IMR-90 (cell line): ENCODE results near the gene RHOB. TPM values are rescaled to one million over a fixed set of nuclear protein-coding genes. Genes with fewer than 3 reads are reported as not detected.
A peak's percentile ranks its signal among the peaks of the same experiment; 100 is the strongest.
"Not testable (repeated sequence)": the region's sequence is repeated elsewhere in the genome, so short reads cannot be mapped to it uniquely, and the experiment has no call there.

Experiments used
- ATAC-seq: fragments of 200-7000 bp; cut with Tn5 transposase; 2 replicates; pipeline ENCODE4 v1.9.1; 2020; ENCODE audit warnings: low read depth, mild to moderate bottlenecking, moderate library complexity
- BruUV-seq: library from RNA; stranded (reverse); fragments of 400-500 nt; replicated peaks from 2 replicates; lab custom pipeline; 2021; lab: Mats Ljungman, UMichigan
- CTCF ChIA-PET: fragments of 300-600 bp; formaldehyde crosslinking; extraction: SDS; loops from one replicate; lab custom pipeline; 2021; ENCODE audit warnings: antibody characterized with exemption; lab: Yijun Ruan, JAX
- POLR2A ChIA-PET: fragments of 300-600 bp; sonication (Branson Sonifier 250); formaldehyde crosslinking; loops from one replicate; lab custom pipeline; 2022; ENCODE audit warnings: antibody characterized with exemption; ENCODE audit not compliant: unreplicated experiment; lab: Charles Lee
- DNase-seq: peaks from one replicate; pipeline ENCODE4 v3.0.0; 2013
- H2AFZ ChIP-seq: replicated peaks from 2 replicates; pipeline ENCODE3; 2013; ENCODE audit warnings: low read length, mild to moderate bottlenecking; ENCODE audit not compliant: poor library complexity
- H2AK5ac ChIP-seq: 2 replicates; pipeline ENCODE4 v1.6.1; 2013; ENCODE audit warnings: low read depth, low read length, inconsistent platforms
- H2AK9ac ChIP-seq: replicated peaks from 2 replicates; pipeline ENCODE3; 2013; ENCODE audit warnings: mild to moderate bottlenecking, low read depth, low read length, moderate library complexity; ENCODE audit not compliant: poor library complexity
- H2BK120ac ChIP-seq: 2 replicates; pipeline ENCODE4 v1.6.1; 2013; ENCODE audit warnings: low read depth, low read length, inconsistent platforms
- H2BK15ac ChIP-seq: 3 replicates; pipeline ENCODE4 v1.6.1; 2013; ENCODE audit warnings: low read depth, low read length, inconsistent platforms
- H2BK20ac ChIP-seq: 2 replicates; pipeline ENCODE4 v1.6.1; 2013; ENCODE audit warnings: low read depth, mild to moderate bottlenecking, inconsistent platforms, low read length, moderate library complexity
- H2BK5ac ChIP-seq: 2 replicates; pipeline ENCODE4 v1.6.1; 2013; ENCODE audit warnings: mild to moderate bottlenecking, low read depth, low read length, inconsistent platforms; ENCODE audit not compliant: poor library complexity, severe bottlenecking
- H3K14ac ChIP-seq: replicated peaks from 2 replicates; pipeline ENCODE4 v1.6.1; 2013; ENCODE audit warnings: low read depth, low read length, inconsistent platforms
- H3K18ac ChIP-seq: 2 replicates; pipeline ENCODE4 v1.6.1; 2013; ENCODE audit warnings: low read depth, low read length, control low read depth
- H3K23ac ChIP-seq: 2 replicates; pipeline ENCODE4 v1.6.1; 2013; ENCODE audit warnings: low read depth, low read length, inconsistent platforms
- H3K27ac ChIP-seq: 2 replicates; pipeline ENCODE4 v1.5.1; 2013; ENCODE audit warnings: mild to moderate bottlenecking, control low read depth, low read length; ENCODE audit not compliant: insufficient read depth
- H3K27me3 ChIP-seq: 2 replicates; pipeline ENCODE4 v1.6.1; 2013; ENCODE audit warnings: low read length; ENCODE audit not compliant: control insufficient read depth, insufficient read depth
- H3K36me3 ChIP-seq: 2 replicates; pipeline ENCODE4 v1.6.1; 2013; ENCODE audit warnings: low read length, mixed read lengths; ENCODE audit not compliant: control insufficient read depth, insufficient read depth
- H3K4ac ChIP-seq: 2 replicates; pipeline ENCODE4 v1.6.1; 2013; ENCODE audit warnings: low read depth, low read length, inconsistent platforms
- H3K4me1 ChIP-seq: 2 replicates; pipeline ENCODE4 v1.6.1; 2013; ENCODE audit warnings: low read length, mixed read lengths; ENCODE audit not compliant: control insufficient read depth, insufficient read depth
- H3K4me2 ChIP-seq: 2 replicates; pipeline ENCODE4 v1.6.1; 2013; ENCODE audit warnings: low read depth, mild to moderate bottlenecking, control low read depth, low read length, moderate library complexity
- H3K4me3 ChIP-seq: 2 replicates; pipeline ENCODE4 v1.5.1; 2013; ENCODE audit warnings: low read depth, mild to moderate bottlenecking, control low read depth, low read length, moderate library complexity; ENCODE audit not compliant: insufficient read depth
- H3K56ac ChIP-seq: 2 replicates; pipeline ENCODE4 v1.6.1; 2013; ENCODE audit warnings: low read length, inconsistent platforms; ENCODE audit not compliant: insufficient read depth; ENCODE audit errors: extremely low read depth
- H3K79me1 ChIP-seq, 2 experiments: 2 replicates each; pipeline ENCODE4 v1.6.1; 2013; ENCODE audit warnings: low read length in 2 of 2, inconsistent platforms in 1 of 2, low read depth in 1 of 2
- H3K9ac ChIP-seq: 2 replicates; pipeline ENCODE4 v1.6.1; 2013; ENCODE audit warnings: low read depth, low read length, control low read depth
- H3K9me1 ChIP-seq: 2 replicates; pipeline ENCODE4 v1.6.1; 2013; ENCODE audit warnings: low read length, inconsistent platforms; ENCODE audit not compliant: insufficient read depth
- H3K9me3 ChIP-seq: 2 replicates; pipeline ENCODE4 v1.6.1; 2013; ENCODE audit warnings: low read length; ENCODE audit not compliant: control insufficient read depth, insufficient read depth
- H4K20me1 ChIP-seq: 2 replicates; pipeline ENCODE4 v1.6.1; 2013; ENCODE audit warnings: low read length, inconsistent platforms; ENCODE audit not compliant: insufficient read depth
- H4K5ac ChIP-seq: 2 replicates; pipeline ENCODE4 v1.6.1; 2013; ENCODE audit warnings: mild to moderate bottlenecking, low read depth, low read length, control low read depth
- H4K8ac ChIP-seq, 2 experiments: 2 replicates each; pipeline ENCODE4 v1.6.1; 2013; ENCODE audit warnings: low read depth in 2 of 2, low read length in 2 of 2, control low read depth in 1 of 2, inconsistent platforms in 1 of 2
- H4K91ac ChIP-seq: 2 replicates; pipeline ENCODE4 v1.6.1; 2013; ENCODE audit warnings: low read depth, low read length, inconsistent platforms; ENCODE audit not compliant: insufficient read depth
- WGBS, 2 experiments: methylation state at CpG; one replicate each; pipeline versions ENCODE4 v1.1.5 to v1.1.7; 2013; ENCODE audit warnings: missing lambda C conversion rate in 2 of 2; ENCODE audit not compliant: insufficient read length in 1 of 2; ENCODE audit errors: extremely low coverage in 2 of 2; 5-methylcytosine and 5-hydroxymethylcytosine counted together
- dilution Hi-C: fragments of 300-500 bp; cut with HindIII; formaldehyde crosslinking; loops from one replicate; pipeline ENCODE4 v1.14.3; 2018; ENCODE audit warnings: low sequenced_read_pairs; ENCODE audit not compliant: unreplicated experiment
- in situ Hi-C: fragments of 300-500 bp; cut with MboI; formaldehyde crosslinking; loops from 3 replicates; pipeline ENCODE4 v1.14.3; 2019; ENCODE audit warnings: low sequenced_read_pairs, inconsistent platforms, mixed read lengths
- intact Hi-C: fragments of 100-400 bp; cut with micrococcal nuclease; formaldehyde crosslinking; loops from 2 replicates; pipeline ENCODE4 v1.10.0; 2022
- polyA plus RNA-seq, 3 experiments: library from polyadenylated mRNA; depleted of rRNA; stranded (reverse); fragments of >200 nt; gene quantifications; 2 replicates each; pipeline ENCODE4 v1.2.3, GENCODE V29; 2012; ENCODE audit warnings: low replicate concordance in 1 of 3
- total RNA-seq: library from RNA; depleted of rRNA; stranded (reverse); fragments of >200 nt; gene quantifications from 2 replicates; pipeline ENCODE4 v1.2.3, GENCODE V29; 2012

Gene RHOB
- total and polyA plus RNA-seq, 2 of the 4 experiments (the other 2 are of a cell fraction) = 112 to 149 TPM

GRCh38 chr2:20458737-20459484, 12.0 kb downstream of the RHOB start:
- in situ Hi-C loops, H2BK20ac ChIP-seq, H3K4me3 ChIP-seq, H2BK15ac ChIP-seq, H3K18ac ChIP-seq, H2AK9ac ChIP-seq, H3K79me1 ChIP-seq, H3K27ac ChIP-seq, H2AFZ ChIP-seq, H3K56ac ChIP-seq, H3K23ac ChIP-seq, H3K4ac ChIP-seq, H3K9me1 ChIP-seq, ATAC-seq, H3K4me2 ChIP-seq, intact Hi-C loops, H3K14ac ChIP-seq, H3K9ac ChIP-seq, H3K36me3 ChIP-seq, BruUV-seq, DNase-seq, H4K20me1 ChIP-seq, H4K5ac ChIP-seq, H4K8ac ChIP-seq, POLR2A ChIA-PET, H2BK5ac ChIP-seq, H3K9me3 ChIP-seq, dilution Hi-C loops, CTCF ChIA-PET, H4K91ac ChIP-seq, H3K27me3 ChIP-seq: not testable (repeated sequence)
- WGBS, 2 experiments = 100% methylated on average over 3 of the region's 5 CpGs; no CpG with 5 or more reads in 1 of the 2 experiments
- Histone ChIP-seq H2AK5ac (peak overlapping the region; percentile 8; the same call in 1 of the 2 replicates), H3K4me1 (peaks cover 10% of the 10 kb centered on the region), H2BK120ac (0 out of 2 replicates have a peak overlapping the region, but pooled peaks have one; percentile 8)
